Chondrocyte (in vitro differentiated cells): ENCODE results near the gene DEPP1. TPM values are rescaled to one million over a fixed set of nuclear protein-coding genes. Genes with fewer than 3 reads are reported as not detected.

Source experiments
- DNase-seq: peaks from one replicate; pipeline ENCODE4 v3.0.0; 2021; ENCODE audit warnings: mixed read lengths, low spot score
- H3K27ac Mint-ChIP-seq: one replicate; pipeline ENCODE4 v1.8.0; 2021; ENCODE audit warnings: mild to moderate bottlenecking, moderate library complexity, mixed read lengths; ENCODE audit not compliant: unreplicated experiment
- H3K27me3 Mint-ChIP-seq: 2 replicates; pipeline ENCODE4 v1.8.0; 2021; ENCODE audit warnings: low read depth, mixed read lengths
- H3K36me3 Mint-ChIP-seq: 2 replicates; pipeline ENCODE4 v1.8.0; 2021; ENCODE audit warnings: low read depth, mixed read lengths
- H3K4me1 Mint-ChIP-seq: 2 replicates; pipeline ENCODE4 v1.8.0; 2021; ENCODE audit warnings: low read depth, mild to moderate bottlenecking, mixed read lengths
- H3K4me3 Mint-ChIP-seq: one replicate; pipeline ENCODE4 v1.8.0; 2021; ENCODE audit warnings: mild to moderate bottlenecking, moderate library complexity, mixed read lengths; ENCODE audit not compliant: unreplicated experiment
- H3K9me3 Mint-ChIP-seq: 2 replicates; pipeline ENCODE4 v1.8.0; 2021; ENCODE audit warnings: low read depth, mixed read lengths
- total RNA-seq: library from RNA; stranded (reverse); gene quantifications from 3 replicates; pipeline ENCODE4 v1.2.1, GENCODE V29; 2021
- TF ChIP-seq, protein P1 (sequence below): fragments of 200-600 bp; sonication (generic); IDR thresholded peaks from 2 replicates; pipeline ENCODE4 v1.5.0; 2021; ENCODE audit warnings: antibody characterized with exemption, mild to moderate bottlenecking, moderate library complexity

DEPP1 gene
- total RNA-seq, 1 donor from 2014 or later: 105 TPM

DNA sequence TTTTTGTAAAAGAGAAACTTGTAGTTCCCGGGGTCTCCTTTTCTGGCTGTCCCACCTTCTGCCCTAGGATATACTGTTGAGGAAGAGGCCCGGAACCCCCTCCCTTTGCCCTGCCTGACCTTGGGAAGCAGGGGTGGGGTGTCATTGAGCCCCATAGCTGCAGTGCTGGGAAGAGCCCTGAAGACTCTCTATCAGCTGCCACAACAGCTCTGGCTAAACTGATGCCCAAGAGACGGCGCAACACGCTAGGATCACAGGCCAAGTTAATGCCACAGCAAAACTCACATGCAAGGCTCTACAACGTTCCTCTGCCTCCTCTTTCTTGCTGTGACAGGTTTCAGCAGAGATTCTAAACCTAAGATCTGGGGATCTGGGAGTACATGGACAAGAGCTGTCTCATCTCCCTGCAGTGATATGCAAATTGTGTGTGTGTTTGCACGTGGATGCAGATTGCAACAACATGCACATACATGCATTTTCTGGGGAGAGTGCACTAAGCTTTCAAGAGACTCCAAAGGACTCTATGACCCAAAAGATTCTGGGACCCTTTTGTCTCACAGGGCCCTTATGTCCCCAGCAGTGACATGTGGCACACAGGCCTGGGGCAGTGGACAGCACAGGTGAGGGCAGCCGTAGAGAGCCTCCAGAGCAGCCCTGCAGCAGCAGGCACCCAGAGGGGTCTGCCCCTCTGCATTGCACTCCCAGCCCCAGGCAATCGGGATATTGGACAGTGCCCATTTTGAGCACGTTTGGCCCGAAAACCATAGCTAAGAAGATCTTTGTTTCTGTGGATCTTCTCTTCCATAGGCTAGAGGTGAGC lies 16.5 kb downstream of the DEPP1 start:
- Mint-ChIP-seq H3K36me3 (no peaks in the 10 kb centered on the region), H3K9me3 (no peaks in the 10 kb centered on the region), H3K4me3 (peak overlapping the region; percentile 36), H3K27ac (peak overlapping the region; percentile 94), H3K4me1 (peaks cover 93% of the 10 kb centered on the region), H3K27me3 (no peaks in the 10 kb centered on the region)
- TF ChIP-seq, protein P1, sequence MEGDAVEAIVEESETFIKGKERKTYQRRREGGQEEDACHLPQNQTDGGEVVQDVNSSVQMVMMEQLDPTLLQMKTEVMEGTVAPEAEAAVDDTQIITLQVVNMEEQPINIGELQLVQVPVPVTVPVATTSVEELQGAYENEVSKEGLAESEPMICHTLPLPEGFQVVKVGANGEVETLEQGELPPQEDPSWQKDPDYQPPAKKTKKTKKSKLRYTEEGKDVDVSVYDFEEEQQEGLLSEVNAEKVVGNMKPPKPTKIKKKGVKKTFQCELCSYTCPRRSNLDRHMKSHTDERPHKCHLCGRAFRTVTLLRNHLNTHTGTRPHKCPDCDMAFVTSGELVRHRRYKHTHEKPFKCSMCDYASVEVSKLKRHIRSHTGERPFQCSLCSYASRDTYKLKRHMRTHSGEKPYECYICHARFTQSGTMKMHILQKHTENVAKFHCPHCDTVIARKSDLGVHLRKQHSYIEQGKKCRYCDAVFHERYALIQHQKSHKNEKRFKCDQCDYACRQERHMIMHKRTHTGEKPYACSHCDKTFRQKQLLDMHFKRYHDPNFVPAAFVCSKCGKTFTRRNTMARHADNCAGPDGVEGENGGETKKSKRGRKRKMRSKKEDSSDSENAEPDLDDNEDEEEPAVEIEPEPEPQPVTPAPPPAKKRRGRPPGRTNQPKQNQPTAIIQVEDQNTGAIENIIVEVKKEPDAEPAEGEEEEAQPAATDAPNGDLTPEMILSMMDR: no peak
- DNase-seq: no peak

DNA sequence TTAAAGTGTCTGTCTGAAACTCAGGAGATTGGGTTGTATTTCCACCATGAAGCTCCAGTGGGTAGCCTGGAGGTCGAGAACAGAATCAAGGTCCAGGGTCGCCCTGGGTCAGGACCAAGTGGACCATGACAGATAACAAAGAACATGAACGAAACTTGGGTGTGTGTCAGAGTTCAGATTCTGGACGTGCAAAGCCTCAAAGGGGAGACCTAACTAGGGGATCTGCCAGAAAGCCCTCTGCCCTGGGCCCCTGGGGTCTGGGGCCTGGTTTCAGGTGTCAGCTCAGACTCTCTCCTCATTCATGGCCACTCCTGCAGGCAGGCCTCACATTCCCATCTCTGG lies 17.4 kb downstream of the DEPP1 start:
- Mint-ChIP-seq H3K4me3 (peak overlapping the region; percentile 81), H3K27me3 (no peaks in the 10 kb centered on the region), H3K36me3 (peaks cover 2% of the 10 kb centered on the region), H3K9me3 (peaks cover 4% of the 10 kb centered on the region), H3K4me1 (peaks cover 87% of the 10 kb centered on the region), H3K27ac (peak overlapping the region; percentile 4)
- TF ChIP-seq, protein P1: no peak
- DNase-seq: no peak

DNA sequence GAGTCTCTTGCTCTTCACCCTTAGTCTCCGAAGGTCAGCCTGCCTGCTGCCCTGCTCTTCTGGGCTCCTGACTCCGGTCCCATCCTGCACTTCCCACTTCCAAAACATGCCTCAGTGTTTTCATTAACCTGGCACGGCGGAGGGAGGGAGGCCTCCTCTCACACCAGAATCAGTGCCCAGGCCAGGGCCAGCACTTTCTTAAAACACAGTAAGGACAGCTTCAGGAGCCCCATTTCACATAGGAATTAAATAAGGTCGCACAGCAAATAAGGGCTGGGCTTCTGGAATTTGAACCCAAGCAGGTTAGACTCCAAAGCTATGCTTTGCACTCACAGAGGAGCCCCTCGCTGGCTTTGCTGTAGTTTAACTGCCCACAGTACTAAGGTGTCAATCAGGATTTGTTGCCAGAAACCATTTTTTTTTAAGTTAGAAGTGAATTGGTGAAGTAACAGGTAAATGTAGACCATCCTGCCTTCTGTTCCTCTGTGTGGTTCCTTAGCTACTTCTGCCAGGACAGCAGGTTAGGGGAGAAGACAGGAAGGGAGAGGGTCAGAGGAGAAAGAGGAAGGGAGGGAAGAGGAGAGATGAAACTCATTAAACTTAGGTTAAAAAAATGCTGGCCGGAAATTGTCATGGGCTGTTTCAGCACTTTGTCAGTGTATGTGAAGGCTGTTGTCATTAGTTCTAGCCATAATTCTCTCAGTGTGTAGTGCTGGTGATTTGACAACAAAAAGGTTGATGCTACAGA lies 18.0 kb downstream of the DEPP1 start:
- Mint-ChIP-seq H3K9me3 (peaks cover 4% of the 10 kb centered on the region), H3K27ac (peak overlapping the region; percentile 65), H3K4me3 (peak overlapping the region; percentile 81), H3K4me1 (peaks cover 84% of the 10 kb centered on the region), H3K36me3 (peaks cover 3% of the 10 kb centered on the region), H3K27me3 (no peaks in the 10 kb centered on the region)
- DNase-seq: no peak
- TF ChIP-seq, protein P1: no peak

DNA sequence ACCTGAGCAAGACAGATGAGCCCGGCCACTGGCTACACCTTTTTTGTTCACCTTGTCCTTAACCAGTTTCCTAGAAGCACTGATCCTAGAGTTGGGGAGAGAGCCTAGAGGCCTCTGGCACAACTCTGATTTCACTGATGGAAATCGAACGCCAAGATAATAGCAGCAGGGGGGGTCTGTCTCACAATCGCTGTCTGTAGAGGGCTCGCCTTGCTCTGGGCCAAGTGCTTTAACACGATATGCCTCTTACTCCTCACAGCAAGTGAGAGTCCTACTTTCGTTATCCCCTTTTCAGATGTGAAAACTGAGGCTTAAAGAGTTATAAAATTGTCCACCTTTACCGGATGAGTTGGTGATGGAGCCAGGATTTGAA lies 18.5 kb downstream of the DEPP1 start:
- Mint-ChIP-seq H3K27me3 (no peaks in the 10 kb centered on the region), H3K4me1 (peaks cover 78% of the 10 kb centered on the region), H3K4me3 (peak overlapping the region; percentile 81), H3K27ac (peak overlapping the region; percentile 65), H3K36me3 (peaks cover 3% of the 10 kb centered on the region), H3K9me3 (peaks cover 4% of the 10 kb centered on the region)
- TF ChIP-seq, protein P1: no peak
- DNase-seq: no peak

DNA sequence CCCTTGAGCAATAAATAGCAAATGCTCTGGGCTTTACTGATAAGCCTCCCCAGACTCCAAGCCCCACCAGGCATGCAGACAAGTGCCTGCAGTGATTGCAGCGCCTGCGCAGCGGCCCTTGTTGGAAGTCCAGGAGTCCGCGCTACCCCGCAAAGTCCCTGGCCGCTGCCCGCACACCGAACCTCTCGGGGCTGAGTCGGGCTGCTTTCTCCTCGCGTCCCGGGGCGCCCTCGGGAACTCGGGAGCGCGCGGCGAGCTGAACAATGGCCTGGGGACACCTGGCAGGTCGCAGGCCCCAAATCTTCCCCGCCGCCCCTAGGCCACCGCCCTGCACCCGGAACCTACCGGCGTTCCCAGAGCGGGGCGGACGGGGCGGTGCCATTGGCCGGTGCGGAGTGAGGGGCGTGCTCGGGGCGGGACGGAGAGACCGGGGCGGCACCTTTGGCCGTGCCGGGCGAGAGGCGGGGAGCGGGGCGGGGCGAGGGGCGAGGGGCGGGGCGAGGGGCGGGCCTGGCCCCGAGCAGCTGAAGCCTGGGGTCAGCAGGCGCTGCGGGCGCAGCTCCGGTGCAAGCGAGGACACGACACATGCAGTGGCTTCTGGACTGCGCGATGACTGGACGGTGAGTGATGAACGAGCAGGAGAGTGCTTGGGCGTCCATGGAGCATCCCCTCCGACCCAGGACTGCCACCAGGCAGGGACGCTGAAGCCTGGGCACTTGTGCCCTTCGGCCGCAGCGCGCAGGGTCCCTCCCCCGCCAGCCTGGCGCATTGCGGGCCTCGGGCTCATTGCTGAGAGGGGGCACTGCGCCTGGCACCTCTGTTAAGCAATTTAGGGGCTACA lies 19.1 kb downstream of the DEPP1 start, which contains the start of gene RASSF4:
TSS of gene RASSF4 (plus strand) at position 556 of the 841 bp plus-strand sequence. CDS start 10,401 bp downstream, outside the sequence.
- H3K4me3 Mint-ChIP-seq: peak within 1 kb of the TSS; percentile 81
- no peak for DNase-seq
- no peaks in the 10 kb centered on the region for H3K27me3 Mint-ChIP-seq
- peaks cover 3% of the 10 kb centered on the region for H3K36me3 Mint-ChIP-seq
- TF ChIP-seq, protein P1: peak; percentile 11
- peaks cover 72% of the 10 kb centered on the region for H3K4me1 Mint-ChIP-seq
- H3K27ac Mint-ChIP-seq: peak within 1 kb of the TSS; percentile 82
- peaks cover 4% of the 10 kb centered on the region for H3K9me3 Mint-ChIP-seq
